K562 (cell line): ENCODE data around the gene FGF1. TPM values are rescaled to one million over a fixed set of nuclear protein-coding genes. Genes with fewer than 3 reads are reported as not detected.

ENCODE experiments used
- ATAC-seq: fragments of 200-7000 bp; cut with Tn5 transposase; 3 replicates; pipeline ENCODE4 v1.9.1; 2020; ENCODE audit warnings: moderate library complexity
- BruUV-seq: library from RNA; stranded (reverse); fragments of 400-500 nt; replicated peaks from 2 replicates; lab custom pipeline; 2021; lab: Mats Ljungman, UMichigan
- CTCF ChIA-PET: fragments of 300-600 bp; formaldehyde crosslinking; extraction: SDS; loops from one replicate; lab custom pipeline; 2021; ENCODE audit warnings: low intra/inter-chr PET ratio; lab: Yijun Ruan, JAX
- POLR2A ChIA-PET: fragments of 300-600, 350-650 bp; sonication (Branson Sonifier 250); formaldehyde crosslinking; extraction: SDS; loops from one replicate; lab custom pipeline; 2021; ENCODE audit warnings: antibody characterized with exemption, inconsistent platforms; lab: Yijun Ruan, JAX
- DNase-seq, 4 experiments: peaks; one replicate each; pipeline versions ENCODE4 v3.0.0 to v3.0.0-alpha.2; 2011 to 2018; ENCODE audit warnings: low spot score in 3 of 4, mixed read lengths in 3 of 4; ENCODE audit errors: extremely low read depth in 1 of 4
- FAIRE-seq: peaks from 2 replicates; lab custom pipeline; 2011; peaks lifted over from hg19 to GRCh38; lab: Jason Lieb, UNC
- H2AFZ ChIP-seq: 2 replicates; pipeline ENCODE4 v1.6.0; 2011; ENCODE audit warnings: low read depth, low read length, control low read depth, inconsistent platforms
- H3K27ac ChIP-seq: fragments of 200-600 bp; 3 replicates; pipeline ENCODE4 v1.8.0; 2011; ENCODE audit warnings: low read depth, mild to moderate bottlenecking, control low read depth, inconsistent platforms, low read length, moderate library complexity, mixed read lengths; ENCODE audit errors: extremely low read depth
- H3K27me3 ChIP-seq, 2 experiments: fragments of 300-600 bp in 1 of 2; 2 replicates in 1 of 2; 3 replicates in 1 of 2; pipeline versions ENCODE4 v1.6.0 to v1.8.0; 2011; ENCODE audit warnings: inconsistent platforms in 2 of 2, low read length in 2 of 2, mild to moderate bottlenecking in 1 of 2, mixed read lengths in 1 of 2, moderate library complexity in 1 of 2; ENCODE audit not compliant: control insufficient read depth in 2 of 2, insufficient read depth in 2 of 2
- H3K36me3 ChIP-seq: fragments of 300-600 bp; 3 replicates; pipeline ENCODE4 v1.8.0; 2011; ENCODE audit warnings: mild to moderate bottlenecking, low read length, inconsistent platforms; ENCODE audit not compliant: control insufficient read depth, insufficient read depth
- H3K4me1 ChIP-seq, 2 experiments: fragments of 200-600 bp in 1 of 2; replicated peaks in 1 of 2; 2 replicates in 1 of 2; 3 replicates in 1 of 2; pipeline versions ENCODE4 v1.5.1 to v1.8.0; 2011; ENCODE audit warnings: inconsistent platforms in 2 of 2, low read length in 2 of 2, mild to moderate bottlenecking in 1 of 2, mixed read lengths in 1 of 2, moderate library complexity in 1 of 2; ENCODE audit not compliant: control insufficient read depth in 2 of 2, insufficient read depth in 2 of 2
- H3K4me2 ChIP-seq: 2 replicates; pipeline ENCODE4 v1.6.1; 2011; ENCODE audit warnings: low read length, control low read depth, inconsistent platforms, mixed read lengths; ENCODE audit not compliant: insufficient read depth
- H3K4me3 ChIP-seq: fragments of 200-600 bp; sonication (generic), shearing (Covaris generic); 2 replicates; pipeline ENCODE4 v1.5.1; 2016; ENCODE audit warnings: control low read depth, inconsistent platforms
- H3K79me2 ChIP-seq: fragments of 200-600 bp; 3 replicates; pipeline ENCODE4 v1.8.0; 2011; ENCODE audit warnings: low read length, inconsistent platforms; ENCODE audit not compliant: control insufficient read depth, insufficient read depth
- H3K9ac ChIP-seq, 2 experiments: 2 replicates each; pipeline versions ENCODE4 v1.6.0 to v1.6.1; 2011; ENCODE audit warnings: low read depth in 2 of 2, low read length in 2 of 2, control low read depth in 1 of 2, inconsistent platforms in 1 of 2, mild to moderate bottlenecking in 1 of 2, mixed read lengths in 1 of 2; ENCODE audit not compliant: insufficient read depth in 1 of 2
- H3K9me1 ChIP-seq: one replicate; pipeline ENCODE4 v1.6.0; 2011; ENCODE audit warnings: inconsistent platforms, mild to moderate bottlenecking, low read length, moderate library complexity; ENCODE audit not compliant: control insufficient read depth, insufficient read depth
- H3K9me3 ChIP-seq: replicated peaks from 2 replicates; pipeline ENCODE4 v1.5.1; 2011; ENCODE audit warnings: low read depth, low read length, inconsistent platforms; ENCODE audit not compliant: control insufficient read depth, insufficient read depth
- H4K20me1 ChIP-seq: replicated peaks from 2 replicates; pipeline ENCODE4 v1.6.1; 2011; ENCODE audit warnings: low read length, inconsistent platforms, mixed read lengths; ENCODE audit not compliant: control insufficient read depth, insufficient read depth
- CGGBP1 ChIP-seq: fragments of 250-450 bp; sonication (Bioruptor Pico); IDR thresholded peaks from 2 replicates; pipeline ENCODE4 v1.9.0; 2021; ENCODE audit warnings: mild to moderate bottlenecking
- EZH2 ChIP-seq: IDR thresholded peaks from 2 replicates; pipeline ENCODE4 v1.6.1; 2012; ENCODE audit warnings: low read depth, mild to moderate bottlenecking, inconsistent platforms, low read length, borderline replicate concordance
- FOXK1 ChIP-seq: sonication (generic); formaldehyde crosslinking; IDR thresholded peaks from 2 replicates; pipeline ENCODE4 v1.8.0; 2022; ENCODE audit warnings: missing genetic modification reagents, mild to moderate bottlenecking, borderline replicate concordance
- HNRNPH1 ChIP-seq: fragments of 200-400 bp; formaldehyde crosslinking; optimal IDR thresholded peaks from 2 replicates; pipeline ENCODE3; 2017; ENCODE audit warnings: low read depth, mild to moderate bottlenecking, low read length, moderate library complexity
- MLLT1 ChIP-seq, 2 experiments: fragments of 450-650 bp; IDR thresholded peaks; 2 replicates each; pipeline ENCODE4 v1.6.1; 2016
- MYC ChIP-seq, 2 experiments: fragments of 250-450 bp in 1 of 2; sonication (Bioruptor Pico) in 1 of 2; IDR thresholded peaks; 2 replicates each; pipeline versions ENCODE4 v1.5.1 to v1.6.1; 2012 to 2021; ENCODE audit warnings: low read depth in 2 of 2, borderline replicate concordance in 1 of 2, improper control_type of control experiment in 1 of 2, low read length in 1 of 2, mild to moderate bottlenecking in 1 of 2, moderate library complexity in 1 of 2
- PML ChIP-seq: IDR thresholded peaks from 2 replicates; pipeline ENCODE4 v1.6.1; 2012; ENCODE audit warnings: low read length, inconsistent platforms
- RAD51 ChIP-seq: fragments of 450-650 bp; IDR thresholded peaks from 2 replicates; pipeline ENCODE4 v1.7.1; 2016; ENCODE audit warnings: low read depth, mild to moderate bottlenecking, borderline replicate concordance
- RBM22 ChIP-seq: fragments of 200-400 bp; formaldehyde crosslinking; IDR thresholded peaks from 2 replicates; pipeline ENCODE4 v1.6.1; 2018; ENCODE audit warnings: low read length, low read depth; ENCODE audit not compliant: poor library complexity, severe bottlenecking
- SMAD4 ChIP-seq: fragments of 250-450 bp; sonication (Bioruptor Pico); conservative IDR thresholded peaks from 2 replicates; pipeline ENCODE4 v1.8.0; 2021; ENCODE audit warnings: inconsistent platforms, mild to moderate bottlenecking, moderate library complexity
- STAG1 ChIP-seq: sonication (generic); formaldehyde crosslinking; IDR thresholded peaks from 2 replicates; pipeline ENCODE4 v1.5.0; 2020; ENCODE audit warnings: missing genetic modification reagents, borderline replicate concordance
- TCF7L2 ChIP-seq: fragments of 150-350 bp; IDR thresholded peaks from 2 replicates; pipeline ENCODE4 v1.6.1; 2016; ENCODE audit warnings: low read depth, mild to moderate bottlenecking, low read length, moderate library complexity
- ZNF277 ChIP-seq: fragments of 250-450 bp; sonication (Bioruptor Pico); IDR thresholded peaks from 2 replicates; pipeline ENCODE4 v1.8.0; 2022; ENCODE audit warnings: inconsistent platforms, mild to moderate bottlenecking, moderate library complexity, borderline replicate concordance
- ZNF3 ChIP-seq: fragments of 250-450 bp; sonication (Bioruptor Pico); IDR thresholded peaks from 2 replicates; pipeline ENCODE4 v1.5.0; 2021; ENCODE audit warnings: mild to moderate bottlenecking, moderate library complexity
- ZNF436 ChIP-seq: fragments of 250-450, 450-650 bp; sonication (Bioruptor Pico); formaldehyde crosslinking; IDR thresholded peaks from 2 replicates; pipeline ENCODE4 v1.7.0; 2020; ENCODE audit warnings: mild to moderate bottlenecking
- whole genome bisulfite sequencing: fragments of 100-300 bp; shearing (Covaris generic); methylation state at CpG from one replicate; pipeline ENCODE4 v1.1.6; 2016; ENCODE audit warnings: low coverage, mixed read lengths; ENCODE audit not compliant: insufficient coverage; ENCODE audit errors: missing lambda C conversion rate; 5-methylcytosine and 5-hydroxymethylcytosine counted together
- in situ Hi-C: fragments of 300-500 bp; cut with MboI; formaldehyde crosslinking; loops from 4 replicates; pipeline ENCODE4 v1.15.0; 2018; ENCODE audit warnings: inconsistent platforms, mixed read lengths
- intact Hi-C: fragments of 100-400 bp; cut with micrococcal nuclease; formaldehyde crosslinking; loops from 2 replicates; pipeline ENCODE4 v1.14.2; 2022
- polyA plus RNA-seq, 8 experiments: library from polyadenylated mRNA; depleted of rRNA in 4 of 8; stranded (reverse) in 5 of 8; unstranded in 3 of 8; fragments of >200 nt; fragmentation: Nextera tagmentation in 2 of 8; fragmentation: Illumina TruSeq in 1 of 8; extraction: Ambion mirVana in 2 of 8; extraction: Trizol in 1 of 8; gene quantifications; 2 replicates each; pipeline versions ENCODE4 v1.2.1 to v1.2.3, GENCODE V29; 2011 to 2014; ENCODE audit warnings: inconsistent platforms in 1 of 8, missing spikeins in 1 of 8
- total RNA-seq, 7 experiments: library from RNA; depleted of rRNA in 6 of 7; stranded (reverse); fragments of >200 nt in 6 of 7; fragmentation: Illumina TruSeq in 2 of 7; extraction: Trizol in 2 of 7; gene quantifications; 2 replicates each; pipeline versions ENCODE4 v1.2.1 to v1.2.3, GENCODE V29; 2011 to 2021; ENCODE audit warnings: low replicate concordance in 1 of 7

FGF1 gene
- total and polyA plus RNA-seq, 9 of the 15 experiments (the other 6 are each of a cell fraction or from before 2014, with no cell fraction given): not detected

GRCh38 chr5:142551338-142552067 lies 134.4 kb downstream of the FGF1 start:
- Histone ChIP-seq H3K4me2 (no peak overlapping the region), H3K4me1 (0 out of 5 replicates have a peak, but pooled peaks cover 0 to 3% of the 10 kb centered on the region in 2 experiments), H3K9ac (no peak overlapping the region), H2AFZ (no peak overlapping the region), H4K20me1 (no peaks in the 10 kb centered on the region), H3K9me1 (no peaks in the 10 kb centered on the region), H3K27ac (no peak overlapping the region)
- POLR2A ChIA-PET: interaction anchor here (0.7 kb wide), 1 partner anchor 12 kb away, joined by 3 read pairs; no protein-coding TSS in a partner anchor
- WGBS: 16% methylated on average over 26 of the region's 31 CpGs
- intact Hi-C loops: no loop called here
- in situ Hi-C loops: loop anchor here (5.0 kb wide), 1 partner anchor 389 kb away; no protein-coding TSS in a partner anchor
- ATAC-seq: no peak
- no TSS peak for BruUV-seq
- no peak for FAIRE-seq
- no peak for TF ChIP-seq MYC (IDR thresholded peaks at IDR 0.05; ENCODE audit: low read depth, low read length)
- no peak for TF ChIP-seq MYC (CRISPR knock-in tag; IDR thresholded peaks at IDR 0.05; ENCODE audit: borderline replicate concordance, low read depth)
- no peak for TF ChIP-seq RBM22
- no peak for TF ChIP-seq TCF7L2
- no peak for TF ChIP-seq ZNF436 (CRISPR knock-in tag)
- TF ChIP-seq FOXK1: no peak
- no peak for TF ChIP-seq MLLT1 (IDR thresholded peaks at IDR 0.05)
- TF ChIP-seq PML: no peak
- TF ChIP-seq ZNF277 (CRISPR knock-in tag): no peak
- no peak for TF ChIP-seq HNRNPH1
- TF ChIP-seq RAD51: no peak
- TF ChIP-seq EZH2: no peak
- TF ChIP-seq SMAD4 (CRISPR knock-in tag): no peak
- no peak for TF ChIP-seq ZNF3
- no peak for TF ChIP-seq CGGBP1 (CRISPR knock-in tag)
- no peak for TF ChIP-seq STAG1
- TF ChIP-seq, all 486 proteins: peak for 0
- CTCF ChIA-PET: interaction anchor here (0.6 to 5.0 kb wide), 2 partner anchors 42 to 399 kb away, joined by 3 to 72 read pairs; no protein-coding TSS in a partner anchor
- Histone ChIP-seq H3K9me3 (no peaks in the 10 kb centered on the region), H3K27me3 (peaks cover 3 to 14% of the 10 kb centered on the region in 2 experiments; a peak in 4 of 5 replicates), H3K4me3 (no peak overlapping the region), H3K79me2 (no peaks in the 10 kb centered on the region), H3K36me3 (no peaks in the 10 kb centered on the region)
- DNase-seq: no peak
